Brain microvascular endothelial cell (primary cell): ENCODE measurements around the gene CYFIP1.

ENCODE experiments used
- DNase-seq: peaks from one replicate; pipeline ENCODE4 v3.0.0-alpha.2; 2020
- H3K27ac ChIP-seq: fragments of 250-450 bp; sonication (Bioruptor Pico); 2 replicates; pipeline ENCODE4 v1.5.1; 2020; ENCODE audit warnings: mild to moderate bottlenecking, moderate library complexity
- H3K27me3 ChIP-seq: fragments of 250-450 bp; sonication (Bioruptor Pico); replicated peaks from 2 replicates; pipeline ENCODE4 v1.5.1; 2020; ENCODE audit warnings: mild to moderate bottlenecking
- H3K36me3 ChIP-seq: fragments of 250-450 bp; sonication (Bioruptor Pico); replicated peaks from 2 replicates; pipeline ENCODE4 v1.5.1; 2020; ENCODE audit warnings: mild to moderate bottlenecking
- H3K4me3 ChIP-seq: 2 replicates; pipeline ENCODE4 v1.5.1; 2011; ENCODE audit warnings: low read depth, mild to moderate bottlenecking, control low read depth, low read length, moderate library complexity
- in situ Hi-C: cut with HindIII; loops from 2 replicates; pipeline ENCODE4 v1.10.0; 2017; ENCODE audit warnings: low sequenced_read_pairs, low pct_ligation_motif_present
- TF ChIP-seq, protein P1 (sequence below): IDR thresholded peaks from 2 replicates; pipeline ENCODE4 v1.5.1; 2011; ENCODE audit warnings: low read depth, mild to moderate bottlenecking, moderate library complexity, low read length, control low read depth, inconsistent platforms; ENCODE audit errors: missing control alignments

CYFIP1 gene

DNA sequence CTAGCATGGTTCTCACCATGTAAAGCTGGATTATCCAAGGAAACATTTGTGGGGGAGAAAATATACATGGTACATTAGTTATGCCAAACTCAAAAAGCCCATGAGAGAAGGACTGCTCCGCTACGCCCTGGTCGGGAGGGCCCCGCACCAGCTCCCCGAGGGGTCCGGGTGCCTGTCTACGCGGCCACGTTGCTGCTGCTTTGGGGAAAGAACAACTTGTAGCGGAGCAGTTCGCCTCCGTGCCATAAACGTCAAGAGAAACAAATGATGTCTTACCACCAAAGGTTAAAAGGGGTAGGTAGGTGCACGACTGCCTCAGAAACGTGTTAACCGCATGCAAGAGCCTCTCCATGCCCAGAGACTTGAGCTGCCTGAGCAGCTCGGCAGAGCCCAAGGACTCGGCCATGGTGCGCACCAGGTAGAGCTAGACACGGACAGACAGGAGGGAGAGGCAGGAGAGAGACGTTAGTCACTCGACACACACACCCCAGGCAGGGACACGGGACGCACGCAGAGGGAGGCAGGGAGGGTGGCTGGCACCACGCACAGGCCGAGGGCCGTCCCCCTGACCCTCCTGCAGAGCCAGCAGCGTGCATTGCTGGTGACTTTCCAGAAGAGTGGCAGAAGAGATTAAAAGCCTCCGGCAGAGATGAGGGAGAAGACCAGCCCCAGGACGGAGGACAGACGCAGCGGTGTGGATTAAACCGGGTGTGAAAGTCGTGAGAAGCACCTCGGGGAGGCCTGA is 63.4 kb downstream of the CYFIP1 start:
- in situ Hi-C loops, result no loop called here
- Histone ChIP-seq H3K27me3 (no peaks in the 10 kb centered on the region), H3K36me3 (peaks cover 40% of the 10 kb centered on the region), H3K27ac (no peak overlapping the region), H3K4me3 (no peak overlapping the region)
- TF ChIP-seq, protein P1, sequence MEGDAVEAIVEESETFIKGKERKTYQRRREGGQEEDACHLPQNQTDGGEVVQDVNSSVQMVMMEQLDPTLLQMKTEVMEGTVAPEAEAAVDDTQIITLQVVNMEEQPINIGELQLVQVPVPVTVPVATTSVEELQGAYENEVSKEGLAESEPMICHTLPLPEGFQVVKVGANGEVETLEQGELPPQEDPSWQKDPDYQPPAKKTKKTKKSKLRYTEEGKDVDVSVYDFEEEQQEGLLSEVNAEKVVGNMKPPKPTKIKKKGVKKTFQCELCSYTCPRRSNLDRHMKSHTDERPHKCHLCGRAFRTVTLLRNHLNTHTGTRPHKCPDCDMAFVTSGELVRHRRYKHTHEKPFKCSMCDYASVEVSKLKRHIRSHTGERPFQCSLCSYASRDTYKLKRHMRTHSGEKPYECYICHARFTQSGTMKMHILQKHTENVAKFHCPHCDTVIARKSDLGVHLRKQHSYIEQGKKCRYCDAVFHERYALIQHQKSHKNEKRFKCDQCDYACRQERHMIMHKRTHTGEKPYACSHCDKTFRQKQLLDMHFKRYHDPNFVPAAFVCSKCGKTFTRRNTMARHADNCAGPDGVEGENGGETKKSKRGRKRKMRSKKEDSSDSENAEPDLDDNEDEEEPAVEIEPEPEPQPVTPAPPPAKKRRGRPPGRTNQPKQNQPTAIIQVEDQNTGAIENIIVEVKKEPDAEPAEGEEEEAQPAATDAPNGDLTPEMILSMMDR, result no peak
- no peak for DNase-seq

DNA sequence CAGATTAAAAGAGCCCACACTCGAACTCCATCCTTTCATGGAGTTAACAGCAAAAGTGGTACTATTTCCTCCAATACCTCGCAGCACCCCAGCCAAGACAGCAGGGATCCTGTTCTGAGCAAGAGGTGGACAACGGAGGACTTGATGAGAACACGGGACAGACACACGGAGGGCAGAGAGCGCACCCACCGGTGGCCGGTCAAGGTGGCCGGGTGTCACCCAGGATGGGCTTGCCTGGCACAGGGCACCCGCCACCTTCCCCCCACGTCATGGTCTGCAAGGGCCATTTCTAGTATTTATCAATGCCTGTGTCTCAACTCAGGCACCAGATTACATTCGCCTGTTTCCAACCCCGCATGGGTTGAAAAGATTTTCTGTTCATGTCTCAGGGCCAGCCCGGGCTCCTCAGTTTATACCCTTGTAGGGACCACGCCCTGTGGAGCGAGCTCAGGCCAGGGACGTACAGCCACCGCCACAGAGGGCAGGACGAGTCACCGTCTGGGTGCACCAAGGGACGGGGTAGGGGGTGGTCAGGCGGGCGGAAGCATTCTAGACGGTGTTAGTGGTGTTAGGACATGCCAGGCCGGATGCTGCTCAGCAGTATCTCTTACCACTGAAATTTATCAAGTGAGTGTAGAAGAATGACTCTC is 64.2 kb downstream of the CYFIP1 start:
- H3K27ac ChIP-seq, result no peak overlapping the region
- peaks cover 47% of the 10 kb centered on the region for H3K36me3 ChIP-seq
- in situ Hi-C loops, result no loop called here
- H3K27me3 ChIP-seq, result no peaks in the 10 kb centered on the region
- no peak overlapping the region for H3K4me3 ChIP-seq
- TF ChIP-seq, protein P1, result no peak
- no peak for DNase-seq

DNA sequence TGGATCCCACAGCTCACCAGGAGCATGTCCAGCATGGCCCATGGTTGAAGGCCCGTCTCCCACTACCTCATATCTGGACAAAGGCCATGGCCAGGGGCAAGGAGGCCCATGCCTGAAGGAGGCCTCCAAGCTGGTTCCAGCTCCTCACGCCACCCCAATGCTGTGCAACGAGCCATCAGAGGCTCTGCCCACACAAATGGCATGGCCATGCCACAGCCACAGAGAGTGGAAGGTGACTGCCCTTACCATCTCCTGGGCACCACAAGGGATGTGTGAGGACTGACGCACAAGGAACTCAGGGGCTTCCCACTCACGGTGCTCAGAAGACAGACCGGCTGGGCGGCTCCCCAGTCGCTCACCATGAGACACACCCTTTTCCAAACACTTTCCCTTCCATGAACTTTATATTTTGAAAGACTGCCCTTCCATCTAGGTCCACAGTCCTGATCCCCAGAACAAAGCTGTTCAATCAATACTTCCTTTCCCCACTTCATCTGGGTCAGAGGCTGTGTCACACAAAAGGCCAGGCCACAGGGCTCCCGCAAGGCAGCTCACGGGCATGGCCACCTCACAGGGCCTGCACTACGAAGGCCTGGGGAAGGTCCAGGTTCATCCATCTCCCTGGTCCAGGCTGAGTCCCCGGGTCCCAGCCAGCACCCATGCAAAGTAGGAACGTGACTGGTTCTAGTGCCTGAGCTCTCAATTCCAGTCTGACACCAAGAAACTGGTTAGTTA is 66.4 kb downstream of the CYFIP1 start:
- no peak for DNase-seq
- H3K36me3 ChIP-seq, result peaks cover 63% of the 10 kb centered on the region
- no peaks in the 10 kb centered on the region for H3K27me3 ChIP-seq
- no peak overlapping the region for H3K4me3 ChIP-seq
- H3K27ac ChIP-seq, result no peak overlapping the region
- TF ChIP-seq, protein P1, result no peak
- in situ Hi-C loops, result no loop called here

DNA sequence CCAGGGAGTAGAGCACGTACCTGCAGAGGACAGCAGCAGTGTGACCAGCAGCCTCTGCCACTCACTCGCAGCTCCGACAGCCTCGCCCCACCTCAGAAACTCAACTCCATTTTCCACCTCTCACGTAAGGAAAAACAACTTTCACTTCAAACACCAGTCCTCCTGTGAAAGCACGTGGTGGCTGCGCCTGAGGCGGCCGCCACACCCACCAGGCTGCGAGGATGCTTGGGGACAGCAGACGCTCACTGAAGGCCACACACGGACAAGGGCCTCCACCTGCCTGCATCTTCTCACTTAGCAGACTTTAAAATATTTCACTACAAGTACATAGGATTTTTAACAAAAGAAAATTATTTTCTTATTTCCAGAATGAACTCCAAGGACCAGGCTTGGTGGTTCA is 67.9 kb downstream of the CYFIP1 start:
- no peak for DNase-seq
- Histone ChIP-seq H3K27me3 (no peaks in the 10 kb centered on the region), H3K4me3 (no peak overlapping the region), H3K36me3 (peaks cover 60% of the 10 kb centered on the region), H3K27ac (no peak overlapping the region)
- TF ChIP-seq, protein P1, result no peak
- in situ Hi-C loops, result no loop called here

DNA sequence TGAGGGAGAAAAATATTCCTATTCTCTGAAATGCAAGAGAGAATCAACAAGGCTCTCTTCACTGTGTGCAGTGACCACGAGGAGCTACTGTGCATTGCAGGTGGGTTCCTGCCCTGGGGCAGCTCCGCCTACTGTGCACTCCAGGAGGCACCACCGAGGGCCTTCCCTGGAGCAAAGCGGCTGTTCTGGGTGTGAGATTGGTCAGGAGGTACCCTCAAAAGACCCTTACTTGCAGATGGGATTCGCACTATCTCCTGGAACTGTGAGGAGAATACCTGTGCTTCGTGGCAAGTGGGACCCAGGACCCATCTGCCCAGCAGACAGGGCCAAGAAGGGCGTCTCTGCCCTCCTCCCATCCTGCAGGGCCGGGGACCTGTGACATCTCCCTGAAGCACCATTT is 68.9 kb downstream of the CYFIP1 start:
- TF ChIP-seq, protein P1, result no peak
- in situ Hi-C loops, result no loop called here
- no peak overlapping the region for H3K4me3 ChIP-seq
- no peak for DNase-seq
- H3K27ac ChIP-seq, result no peak overlapping the region
- peaks cover 52% of the 10 kb centered on the region for H3K36me3 ChIP-seq
- no peaks in the 10 kb centered on the region for H3K27me3 ChIP-seq
